ENCODE results near the gene CRELD2. TPM values are rescaled to one million over a fixed set of nuclear protein-coding genes. Genes with fewer than 3 reads are reported as not detected.

The CRELD2 gene
- total RNA-seq, 1 donor, result 21.3 TPM

DNA sequence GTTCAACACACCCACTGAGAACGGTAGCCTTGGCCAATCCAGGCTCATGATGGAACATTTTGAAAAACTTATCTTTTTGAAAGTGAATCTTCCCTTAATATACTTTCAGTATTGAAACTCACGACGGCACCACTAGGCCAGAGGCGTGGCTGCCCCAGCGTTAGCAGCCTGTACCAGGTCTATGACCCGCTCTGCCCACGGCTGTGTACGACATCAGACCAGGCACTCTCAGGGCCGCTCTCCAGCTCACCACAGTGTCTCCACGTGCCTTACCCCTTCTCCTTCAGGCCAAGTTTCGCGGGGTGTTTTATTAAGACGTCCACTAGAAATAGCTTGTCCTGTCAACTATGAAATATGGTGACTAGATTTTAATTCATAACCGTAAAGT, 31.4 kb upstream of the CRELD2 start:
- DNase-seq (ENCODE audit: low read depth in 2 of 3, low spot score in 2 of 3), result no peak

DNA sequence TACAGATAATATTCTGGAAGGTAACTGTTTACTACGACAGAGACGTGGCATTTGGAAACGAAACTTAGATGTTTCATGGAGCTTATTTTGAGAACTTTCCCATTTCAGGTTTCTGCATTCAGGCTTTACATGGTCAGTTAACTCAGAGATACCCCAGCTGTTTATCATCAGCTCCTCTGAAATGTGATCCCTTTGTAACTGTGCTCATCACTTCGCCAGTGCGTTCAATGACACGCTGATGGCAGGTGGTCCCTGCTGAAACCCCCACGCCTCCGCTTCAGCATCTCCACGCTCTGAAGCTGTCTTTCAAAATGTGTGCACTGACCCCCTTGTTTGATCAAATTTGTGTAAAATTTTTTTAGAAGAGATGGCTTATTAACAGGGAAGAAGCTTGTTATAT, 30.7 kb upstream of the CRELD2 start:
- DNase-seq (ENCODE audit: low read depth in 2 of 3, low spot score in 2 of 3), result no peak

DNA sequence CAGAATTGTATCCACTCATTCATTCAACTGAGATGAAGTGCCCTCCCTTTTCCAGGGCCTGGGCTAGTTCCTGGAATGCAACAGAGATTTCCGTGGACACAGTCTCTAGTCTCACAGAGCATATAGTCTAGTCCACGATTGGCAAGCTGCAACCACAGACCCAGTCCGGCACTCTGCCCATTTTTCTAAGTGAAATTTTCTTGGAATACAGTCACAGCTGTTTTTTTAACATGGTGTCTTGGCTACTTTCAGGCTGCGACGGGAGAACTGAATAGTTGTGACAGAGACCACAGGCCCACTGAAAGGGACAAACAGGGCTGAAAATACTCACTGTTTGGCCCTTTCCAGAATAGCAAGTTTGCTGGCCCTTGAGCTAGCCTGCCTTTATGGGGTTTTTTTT, 29.4 kb upstream of the CRELD2 start:
- no peak for DNase-seq (ENCODE audit: low read depth in 2 of 3, low spot score in 2 of 3)

DNA sequence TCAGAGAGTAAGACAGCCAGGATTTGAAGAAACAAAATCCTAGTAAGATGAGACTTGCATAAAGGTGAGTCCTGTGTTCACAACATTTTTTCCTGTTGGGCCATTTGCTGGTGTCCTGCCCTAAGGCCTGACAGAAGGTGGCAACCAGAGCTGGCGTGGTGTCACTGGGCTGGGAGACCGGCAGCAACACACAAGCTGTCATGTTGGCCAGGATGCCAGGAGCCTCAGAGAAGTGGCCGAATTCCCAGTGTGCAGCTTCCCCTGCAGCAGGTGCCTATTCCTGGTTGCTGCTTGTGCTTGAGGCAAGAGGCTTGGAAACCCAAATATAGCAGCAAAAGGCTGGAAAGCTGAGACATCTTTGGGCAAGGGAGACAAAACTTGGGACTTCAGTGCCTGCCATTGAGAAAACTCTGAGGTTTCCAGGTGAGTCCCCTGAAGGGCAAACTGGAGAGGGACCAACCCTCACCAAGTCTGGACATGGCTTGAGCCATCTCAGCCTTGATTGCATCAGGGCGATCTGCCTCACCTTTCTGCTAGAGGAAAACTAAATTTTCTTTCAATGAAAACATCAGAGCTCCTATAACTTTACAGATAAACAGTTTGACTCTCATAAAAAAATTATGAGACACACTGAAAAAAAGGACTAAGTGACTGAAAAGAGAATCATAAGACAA, 26.1 kb upstream of the CRELD2 start:
- no peak for DNase-seq (ENCODE audit: low read depth in 2 of 3, low spot score in 2 of 3)

DNA sequence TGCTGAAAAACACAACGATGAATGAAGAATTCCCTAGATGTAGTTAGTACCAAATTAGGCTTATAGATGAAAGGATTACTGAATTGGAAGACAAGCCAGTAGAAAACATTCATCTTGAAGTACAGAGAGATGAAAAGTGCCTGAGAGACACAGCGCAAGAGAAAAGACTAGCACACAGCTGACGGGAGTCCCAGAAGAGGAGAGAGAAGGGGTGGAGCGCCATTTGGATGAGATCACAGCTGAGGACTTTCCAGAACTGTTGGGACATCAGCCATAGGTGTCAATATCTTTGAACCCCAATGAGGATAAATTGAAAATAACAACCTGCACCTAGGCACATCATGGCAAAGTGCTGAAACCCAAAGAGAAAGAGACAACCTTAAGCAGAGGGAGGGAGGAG, 25.4 kb upstream of the CRELD2 start:
- no peak for DNase-seq (ENCODE audit: low read depth in 2 of 3, low spot score in 2 of 3)

DNA sequence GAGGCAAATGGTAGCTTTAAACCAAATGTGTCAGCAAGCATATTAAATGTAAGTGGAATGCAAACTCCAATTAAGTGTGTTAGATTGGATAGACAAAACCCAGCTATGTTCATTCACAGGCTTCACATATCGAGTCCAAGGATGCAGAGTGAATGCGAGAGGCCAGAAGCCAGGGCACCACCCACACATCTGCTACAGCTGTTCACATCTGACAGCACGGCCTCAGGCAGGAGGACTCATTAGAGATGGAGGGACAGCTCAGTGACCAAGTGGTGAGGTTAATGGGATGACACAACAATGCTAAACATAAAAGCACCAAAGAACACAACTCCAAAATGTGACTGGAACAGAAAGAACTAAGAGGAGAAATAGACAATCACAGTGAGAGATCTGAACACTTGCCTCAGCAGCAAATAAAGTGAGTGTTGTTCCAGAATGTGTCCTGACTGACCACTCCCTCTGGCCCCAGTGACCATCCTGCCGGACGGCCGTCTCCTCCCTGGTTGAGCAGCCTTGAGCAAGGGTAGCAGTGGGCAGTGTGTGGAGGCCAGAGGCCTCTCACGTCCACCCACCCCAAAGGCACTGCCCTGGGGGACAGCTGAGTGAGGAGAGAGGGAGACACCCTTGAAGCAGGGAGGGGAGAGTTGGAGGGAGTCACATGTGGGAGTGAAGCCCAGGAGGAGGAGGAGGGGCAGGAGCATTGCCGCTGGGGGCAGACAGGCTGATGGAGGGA, 23.9 kb upstream of the CRELD2 start:
- no peak for DNase-seq (ENCODE audit: low read depth in 2 of 3, low spot score in 2 of 3)

DNA sequence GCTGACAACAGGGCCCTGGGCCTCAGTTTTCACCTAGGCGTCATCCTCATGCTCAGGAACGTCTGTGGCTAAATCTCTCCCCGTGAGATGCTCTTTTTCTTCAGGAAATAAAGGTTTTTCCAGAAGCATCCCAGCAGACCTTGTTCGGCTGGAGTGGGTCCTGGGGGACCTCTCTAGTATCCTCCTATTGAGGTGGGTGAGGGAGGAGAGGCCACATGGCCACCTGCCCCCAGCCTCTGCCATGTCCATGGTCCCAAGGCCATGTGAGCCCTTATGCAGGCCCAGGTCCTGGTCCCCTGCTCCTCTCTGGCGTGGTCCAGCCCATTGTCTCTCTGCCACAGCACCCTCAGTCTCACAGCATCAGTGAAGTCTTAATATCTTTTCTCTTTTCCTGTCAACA, 22.2 kb upstream of the CRELD2 start:
- DNase-seq (ENCODE audit: low read depth in 2 of 3, low spot score in 2 of 3), result no peak

DNA sequence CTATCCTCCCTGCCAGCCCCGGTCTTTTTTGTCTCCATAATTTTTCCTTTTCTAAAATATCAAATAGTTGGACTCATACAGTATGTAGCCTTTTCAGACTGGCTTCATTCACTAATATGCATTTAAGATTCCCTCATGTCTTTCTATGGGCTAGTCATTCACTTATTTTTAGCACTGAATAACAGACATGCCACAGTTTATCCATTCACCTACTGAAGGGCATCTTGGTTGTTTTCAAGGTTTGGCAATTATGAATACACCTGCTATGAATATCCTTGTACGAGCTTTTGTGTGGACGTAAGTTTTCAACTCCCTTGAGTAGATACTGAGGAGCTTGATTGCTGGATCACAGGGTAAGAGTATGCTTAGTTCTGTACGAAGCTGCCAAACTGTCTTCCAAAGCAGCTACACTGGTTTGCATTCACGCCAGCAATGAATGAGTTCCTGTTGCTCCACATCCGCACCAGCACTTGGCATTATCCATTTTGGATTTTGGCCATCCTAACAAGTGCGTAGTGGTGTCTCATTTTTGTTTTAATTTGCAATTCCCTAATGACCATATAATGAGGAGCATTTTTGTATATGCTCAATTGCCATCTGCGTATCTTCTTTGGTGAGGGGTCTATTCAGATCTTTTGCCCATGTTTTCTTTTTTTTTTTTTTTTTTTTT, 21.3 kb upstream of the CRELD2 start:
- no peak for DNase-seq (ENCODE audit: low read depth in 2 of 3, low spot score in 2 of 3)

DNA sequence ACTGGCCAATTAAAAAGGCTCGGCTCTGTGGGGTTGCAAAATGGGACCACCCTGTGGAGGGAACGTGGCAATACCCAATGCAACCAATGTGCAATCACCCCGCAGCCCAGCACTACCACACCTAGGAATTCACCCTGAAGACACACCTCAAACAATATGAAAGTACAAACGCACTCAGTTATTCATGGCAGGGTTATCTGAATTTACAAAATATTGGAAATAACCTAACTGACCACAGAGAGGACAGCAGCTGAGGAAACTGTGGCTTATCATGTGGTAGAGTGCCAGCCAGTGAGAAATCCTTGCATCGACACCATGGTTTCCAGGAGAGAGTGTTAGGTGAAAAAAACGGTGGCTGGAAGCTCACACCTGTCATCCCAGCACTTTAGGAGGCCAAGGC, 18.9 kb upstream of the CRELD2 start:
- no peak for DNase-seq (ENCODE audit: low read depth in 2 of 3, low spot score in 2 of 3)

DNA sequence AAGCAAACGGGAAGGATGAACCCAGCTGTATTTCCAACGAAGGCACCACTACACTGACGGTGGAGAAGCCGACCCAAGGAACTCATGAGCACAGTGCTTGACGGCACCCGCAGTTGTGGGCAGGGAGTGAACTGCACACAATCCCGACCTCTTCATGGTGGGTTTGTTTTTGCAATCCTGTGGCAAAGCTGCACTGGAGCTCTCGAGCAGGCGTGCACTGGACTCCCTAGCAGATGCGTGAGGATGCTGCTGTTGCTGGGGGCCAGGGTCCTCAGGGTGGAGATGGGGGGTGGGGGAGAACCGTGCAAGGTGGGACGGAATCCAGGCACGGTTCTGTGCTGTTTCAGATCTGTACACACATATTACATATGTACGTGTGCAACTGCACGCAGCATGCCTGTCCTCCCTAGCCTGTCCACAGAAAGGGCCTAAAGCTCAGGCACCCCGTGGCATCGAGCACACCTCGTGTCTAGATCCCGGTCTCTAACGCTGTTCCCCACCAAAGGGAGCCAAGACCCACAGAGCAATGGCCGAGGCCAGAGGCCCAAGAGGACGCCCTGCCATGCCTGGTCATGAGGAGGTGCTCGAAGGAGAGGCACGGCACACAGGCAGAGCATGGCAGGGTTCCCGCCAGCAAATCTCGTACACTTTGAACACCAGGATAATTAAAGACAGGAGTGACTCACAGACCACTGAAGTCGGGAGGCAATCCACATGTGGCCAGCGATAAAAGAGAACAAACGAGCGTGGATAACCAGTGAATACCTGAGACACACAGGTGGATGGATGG, 17.8 kb upstream of the CRELD2 start:
- no peak for DNase-seq (ENCODE audit: low read depth in 2 of 3, low spot score in 2 of 3)

DNA sequence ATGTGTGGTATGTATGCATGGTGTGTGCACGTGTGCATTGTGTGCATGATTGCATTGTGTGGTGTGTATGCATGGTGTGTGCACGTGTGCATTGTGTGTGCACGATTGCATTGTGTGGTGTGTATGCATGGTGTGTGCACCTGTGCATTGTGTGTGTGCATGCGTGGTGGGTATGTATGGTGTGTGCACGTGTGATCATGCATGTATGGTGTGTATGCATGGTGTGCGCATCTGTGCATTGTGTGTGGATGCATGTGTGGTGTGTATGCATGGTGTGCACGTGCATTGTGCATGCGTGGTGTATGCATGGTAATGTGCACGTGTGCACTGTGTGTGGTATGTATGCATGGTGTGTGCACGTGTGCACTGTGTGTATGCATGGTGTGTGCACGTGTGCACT, 17.0 kb upstream of the CRELD2 start:
- no peak for DNase-seq (ENCODE audit: low read depth in 2 of 3, low spot score in 2 of 3)

DNA sequence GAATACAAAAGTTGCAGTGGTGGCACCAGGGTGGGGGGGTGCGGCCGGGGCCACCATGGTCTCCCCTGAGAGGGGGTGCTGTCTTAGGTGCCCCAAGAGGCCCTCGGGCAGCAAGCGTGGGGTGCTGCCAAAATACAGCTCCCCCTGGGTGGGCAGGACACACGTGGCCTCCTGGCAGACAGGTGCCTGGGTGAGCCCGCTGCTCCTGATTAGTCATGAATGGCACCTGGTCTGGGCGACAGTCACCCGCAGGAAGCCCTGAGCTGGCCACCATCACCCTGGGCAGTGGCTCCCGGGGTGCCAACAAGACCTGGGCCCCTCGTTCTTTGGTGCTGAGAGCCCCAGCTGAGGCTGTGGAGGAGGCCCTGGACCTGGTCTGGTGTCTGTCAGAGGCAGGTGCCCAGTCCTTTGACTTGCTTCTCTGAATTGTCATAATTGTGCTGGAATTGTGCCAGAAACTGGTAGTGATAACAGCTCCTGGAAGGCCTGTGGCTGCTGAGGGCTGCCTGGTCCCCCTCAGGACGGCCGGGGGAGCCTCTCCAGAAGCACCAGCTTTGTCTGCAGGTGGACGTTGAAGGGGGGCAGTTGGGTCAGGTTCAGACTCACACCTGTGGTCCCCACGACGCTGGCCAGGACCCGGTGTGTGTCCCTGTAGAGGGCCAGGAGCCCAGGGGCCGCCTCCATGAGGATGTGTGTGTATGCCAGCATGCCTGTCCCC, 15.0 kb upstream of the CRELD2 start:
- no peak for DNase-seq (ENCODE audit: low read depth in 2 of 3, low spot score in 2 of 3)

DNA sequence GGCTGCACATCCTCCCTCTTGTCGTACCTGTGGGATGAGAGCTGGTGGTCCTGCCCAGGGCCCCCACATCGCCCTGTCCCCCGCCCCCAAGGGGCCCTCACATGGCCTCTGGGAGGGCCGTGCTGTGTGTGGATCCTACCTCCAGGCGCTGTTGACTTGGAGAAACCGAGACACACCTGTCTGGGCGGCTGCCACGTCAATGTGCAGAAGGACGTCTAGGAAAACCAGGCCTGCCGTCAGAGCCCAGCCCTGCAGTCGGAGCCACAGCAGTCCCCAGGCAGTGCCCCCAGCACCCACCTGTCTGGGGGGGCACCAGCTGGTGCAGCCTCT, 14.4 kb upstream of the CRELD2 start:
- DNase-seq (ENCODE audit: low read depth in 2 of 3, low spot score in 2 of 3), result no peak

DNA sequence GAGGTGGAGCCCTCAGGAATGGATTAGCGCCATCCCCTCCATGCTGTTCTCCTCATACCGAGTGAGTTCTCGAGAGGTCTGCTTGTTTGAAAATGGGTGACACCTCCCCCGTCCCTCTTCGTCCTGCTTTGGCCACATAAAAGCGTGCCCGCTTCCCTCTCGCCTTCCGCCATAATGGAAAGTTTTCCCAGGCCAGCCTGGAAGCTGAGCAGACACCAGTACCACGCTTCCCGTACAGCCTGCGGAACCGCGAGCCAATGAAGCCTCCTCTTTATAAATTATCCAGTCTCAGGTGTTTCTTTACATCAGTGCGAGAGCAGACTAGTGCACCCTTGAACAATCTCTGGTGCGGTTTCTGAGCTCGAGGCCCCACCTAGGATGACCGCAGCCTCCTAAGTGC, 13.0 kb upstream of the CRELD2 start:
- no peak for DNase-seq (ENCODE audit: low read depth in 2 of 3, low spot score in 2 of 3)

DNA sequence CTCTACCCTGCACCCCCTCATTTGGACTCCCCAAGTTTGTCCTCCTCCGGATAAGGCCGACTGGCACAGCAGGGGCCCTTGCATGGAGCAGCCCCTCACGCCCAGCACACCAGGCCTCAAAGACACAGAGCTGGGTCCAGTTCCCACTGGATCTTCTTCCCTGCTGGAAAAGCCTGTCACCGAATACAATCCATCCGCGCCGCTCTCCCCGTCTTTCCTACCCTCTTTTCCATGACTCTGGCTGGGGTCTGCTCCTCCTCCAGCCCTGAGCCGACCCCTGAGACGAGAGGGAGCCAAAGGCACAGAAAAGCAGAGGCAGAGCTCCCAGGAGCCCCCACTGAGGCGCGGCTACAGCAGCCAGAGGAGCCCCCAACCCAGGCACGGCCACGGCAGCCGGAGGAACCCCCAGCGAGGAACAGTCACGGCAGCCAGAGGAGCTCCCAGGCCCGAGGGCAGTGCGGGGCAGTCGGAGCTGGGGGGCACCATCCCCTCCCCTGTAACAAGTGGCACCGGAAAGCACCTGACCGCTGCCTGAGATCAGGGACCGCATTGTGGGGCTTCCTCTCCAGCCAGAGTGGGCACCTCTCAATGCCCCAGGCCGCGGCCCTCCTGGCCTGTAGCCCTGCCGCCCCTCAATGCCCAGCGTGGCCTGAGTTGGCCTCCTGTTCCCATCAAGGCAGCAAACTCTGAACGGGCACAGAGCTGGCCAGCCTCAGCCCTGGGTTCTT, 12.2 kb upstream of the CRELD2 start:
- no peak for DNase-seq (ENCODE audit: low read depth in 2 of 3, low spot score in 2 of 3)

DNA sequence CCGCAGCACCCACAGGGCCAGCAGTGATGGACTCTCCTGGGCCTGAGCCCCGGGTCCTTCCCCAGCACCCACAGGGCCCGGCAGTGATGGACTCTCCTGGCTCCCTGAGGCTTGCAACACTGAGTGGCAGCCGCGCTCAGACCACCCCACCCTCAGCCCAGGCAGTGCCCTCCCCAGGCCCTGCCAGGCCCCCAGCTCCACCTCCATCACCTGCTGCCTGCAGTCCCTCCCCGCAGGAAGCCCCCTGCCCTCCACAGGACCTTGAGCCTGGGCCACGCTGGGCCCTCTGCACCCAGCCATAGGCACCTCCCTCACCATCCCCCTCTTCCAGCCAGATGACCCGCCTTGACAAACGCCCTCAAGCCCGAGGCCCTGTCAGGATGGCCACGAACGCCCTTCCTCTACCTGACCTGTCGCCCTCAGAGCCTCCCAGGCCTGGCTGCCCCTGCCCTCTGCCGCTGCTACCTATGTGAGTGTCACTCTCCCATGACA, 11.6 kb upstream of the CRELD2 start:
- DNase-seq (ENCODE audit: low read depth in 2 of 3, low spot score in 2 of 3), result no peak

DNA sequence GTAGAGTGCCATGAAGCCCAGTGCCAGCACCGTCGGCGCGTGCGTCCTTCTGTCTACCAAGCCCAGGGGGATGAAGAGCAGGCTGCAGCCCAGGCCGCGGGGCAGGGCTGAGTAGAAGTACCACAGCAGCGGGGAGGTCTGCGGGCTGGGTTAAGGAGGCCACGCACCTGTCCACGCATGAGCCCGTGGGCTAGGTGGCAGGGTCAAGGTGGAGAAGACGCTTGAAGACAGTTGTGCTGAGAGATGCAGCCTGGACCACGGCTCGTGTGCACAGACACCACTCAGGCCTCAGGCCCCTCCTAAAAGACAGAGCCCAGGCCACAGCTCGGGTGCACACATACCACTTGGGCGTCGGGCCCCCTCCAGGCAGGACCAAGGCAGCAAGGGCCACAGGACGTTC, 10.6 kb upstream of the CRELD2 start:
- DNase-seq (ENCODE audit: low read depth in 2 of 3, low spot score in 2 of 3), result no peak

DNA sequence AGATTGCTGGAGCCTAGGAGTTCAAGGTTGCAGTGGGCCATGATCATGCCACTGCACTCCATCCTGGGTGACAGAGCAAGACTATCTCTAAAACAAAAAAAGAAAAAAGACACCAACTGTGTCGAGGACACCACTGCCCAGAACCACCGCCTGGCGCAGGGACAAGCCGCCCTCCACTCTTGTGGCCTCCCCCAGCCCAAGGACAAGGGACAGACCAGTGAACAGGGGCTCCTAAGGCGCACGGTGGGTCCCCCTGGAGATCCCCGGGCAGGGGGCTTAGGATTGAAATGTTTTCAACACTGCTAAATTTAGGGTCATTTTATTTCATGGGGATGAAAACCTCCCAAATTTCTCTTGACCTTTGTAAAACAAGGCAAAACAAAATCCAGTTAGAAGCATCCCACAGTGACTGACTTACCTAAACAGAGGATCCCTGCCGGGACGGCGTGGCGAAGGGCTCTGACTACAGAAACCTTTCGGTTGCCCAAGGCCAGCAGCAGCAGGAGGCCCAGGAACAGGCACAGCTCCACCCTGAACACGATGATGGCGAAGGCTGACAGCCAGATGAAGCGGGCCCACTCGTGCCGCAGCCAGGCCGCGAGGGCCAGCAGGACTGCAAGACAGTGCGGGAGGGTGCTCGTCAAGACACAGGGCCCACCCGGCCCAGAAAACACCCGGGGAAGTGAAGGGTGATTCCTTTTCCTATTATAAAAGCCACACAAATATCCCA, 8.8 kb upstream of the CRELD2 start:
- no peak for DNase-seq (ENCODE audit: low read depth in 2 of 3, low spot score in 2 of 3)

All from hematopoietic multipotent progenitor cell (in vitro differentiated cells).